Activated CD8-positive, alpha-beta memory T cell treated with anti-CD3 and anti-CD28 coated beads for 36 hours (primary cell): Measurements from ENCODE around the gene SFTPA2. TPM values are rescaled to one million over a fixed set of nuclear protein-coding genes. Genes with fewer than 3 reads are reported as not detected.
"Not testable (repeated sequence)": the region's sequence is repeated elsewhere in the genome, so short reads cannot be mapped to it uniquely, and the experiment has no call there.

Experiments
- CTCF ChIA-PET: fragments of 350-600 bp; sonication (Branson Sonifier 250); formaldehyde crosslinking; loops from one replicate; lab custom pipeline; 2021; ENCODE audit warnings: antibody characterized with exemption; lab: Charles Lee
- POLR2A ChIA-PET: fragments of 350-600 bp; sonication (Branson Sonifier 250); formaldehyde crosslinking; loops from one replicate; lab custom pipeline; 2021; ENCODE audit warnings: antibody characterized with exemption; lab: Charles Lee
- total RNA-seq, 2 experiments: library from RNA; stranded (reverse); gene quantifications; one replicate each; pipeline ENCODE4 v1.2.3, GENCODE V29; 2021

The SFTPA2 gene
- not detected for total RNA-seq

DNA sequence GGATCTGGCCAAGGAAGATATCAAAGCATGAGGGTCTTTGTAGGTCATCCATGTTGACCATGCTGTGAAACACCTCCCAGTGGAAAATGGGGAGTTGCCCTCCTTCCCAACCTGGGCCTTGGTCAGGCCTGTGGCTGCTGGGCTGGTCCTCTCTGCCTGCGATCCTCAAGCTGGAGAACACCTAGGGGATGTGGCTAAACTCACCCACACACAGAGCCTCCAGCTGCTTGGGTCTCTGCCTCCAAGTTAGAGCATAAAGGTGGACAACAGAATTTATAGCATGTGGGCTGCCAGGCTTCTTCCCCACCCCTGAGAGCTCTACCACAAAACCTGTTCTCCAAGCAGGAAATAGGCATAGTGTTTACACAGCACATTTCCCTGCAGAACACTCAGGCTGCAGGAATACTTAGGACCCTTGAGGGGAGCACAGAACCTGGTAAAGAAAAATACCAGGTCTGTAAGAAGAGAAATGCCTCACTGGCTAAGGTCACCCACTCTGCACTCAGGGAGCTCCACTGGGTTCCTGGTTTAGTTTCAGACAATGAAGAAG is at the start of gene SFTPA2:
Gene SFTPA2 (minus strand): TSS at position 248 of the 550 bp plus-strand sequence. CDS start 924 bp downstream, outside the sequence.
- CTCF ChIA-PET: no interaction called here
- POLR2A ChIA-PET: no interaction called here

DNA sequence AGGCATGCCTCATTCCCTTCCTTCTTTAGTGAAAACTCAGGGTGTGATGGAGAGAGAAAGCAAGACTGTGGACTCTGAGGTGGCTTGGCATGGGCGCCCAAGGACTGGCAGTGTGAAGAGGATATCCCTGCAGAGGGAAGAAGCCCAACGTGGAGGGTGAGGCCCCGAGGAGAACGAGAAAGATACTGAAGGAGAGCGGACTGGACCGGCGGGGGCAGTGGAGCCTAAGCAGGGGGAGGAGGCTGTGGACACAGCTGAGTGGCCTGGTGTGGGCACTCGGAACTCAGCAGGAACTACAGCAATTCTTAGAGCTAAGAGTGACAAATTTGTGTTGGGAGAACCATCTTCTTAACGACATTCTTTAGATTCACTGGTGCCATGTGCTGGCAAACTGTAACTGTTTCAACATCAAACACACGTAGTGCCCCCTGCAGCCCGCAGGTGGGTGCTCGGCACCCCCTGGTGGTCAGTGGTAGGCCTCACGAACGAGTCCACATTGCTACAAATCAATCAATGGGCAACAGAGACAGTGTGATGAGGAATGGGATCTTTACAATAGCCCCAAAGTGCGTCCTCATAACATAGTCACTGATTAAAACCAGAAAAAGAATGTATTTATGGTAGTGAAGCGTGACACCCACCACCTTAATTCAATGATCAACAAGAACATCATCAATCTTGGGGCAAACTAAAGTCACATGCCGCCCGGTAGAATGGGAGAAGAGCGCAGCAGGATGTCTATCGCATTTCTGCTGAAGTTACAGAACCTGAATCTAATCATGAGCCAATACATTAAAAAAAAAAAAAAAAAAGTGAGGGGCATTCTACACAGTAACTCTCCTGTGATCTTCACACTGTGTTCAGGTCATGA is 48.5 kb upstream of the SFTPA2 start:
- CTCF ChIA-PET: no interaction called here
- POLR2A ChIA-PET: no interaction called here

DNA sequence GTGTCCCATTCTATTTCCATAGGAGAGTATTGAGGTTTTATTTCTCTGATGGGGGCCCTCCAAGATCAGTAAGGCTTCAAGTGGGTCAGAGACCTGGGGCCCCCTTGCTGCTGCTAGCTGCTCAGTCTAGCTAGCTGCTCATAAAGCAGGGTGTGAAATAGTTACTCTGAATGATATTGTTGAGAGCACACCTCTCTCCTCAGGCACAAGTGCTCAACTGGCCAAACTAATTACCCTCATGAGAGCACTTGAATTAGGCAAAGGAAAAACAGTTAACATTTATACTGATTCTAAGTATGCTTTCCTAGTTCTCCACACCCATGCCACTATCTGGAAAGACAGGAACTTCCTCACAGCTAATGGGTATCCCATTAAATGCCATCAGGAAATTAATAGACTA is 45.1 kb upstream of the SFTPA2 start:
- POLR2A ChIA-PET: no interaction called here
- CTCF ChIA-PET: no interaction called here

DNA sequence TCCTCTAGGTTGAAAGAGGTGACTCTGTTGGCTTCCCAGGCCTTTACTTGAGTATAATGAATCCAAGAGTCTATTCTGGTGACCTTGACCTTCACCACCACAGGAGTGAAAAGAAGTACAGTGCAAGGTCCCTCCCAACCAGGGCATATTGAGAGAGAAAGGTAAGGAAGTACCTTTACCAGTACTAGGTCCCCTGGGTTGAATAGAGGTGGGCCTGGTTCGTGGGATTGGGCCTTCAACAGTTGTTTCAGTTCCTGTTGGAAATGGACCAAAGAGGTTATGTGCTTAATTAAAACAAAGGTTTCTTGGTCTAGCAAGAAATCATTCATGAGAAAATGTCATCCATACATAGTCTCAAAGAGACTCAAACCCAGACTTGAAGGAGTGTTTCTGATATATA is 44.1 kb upstream of the SFTPA2 start:
- ChIA-PET CTCF (no interaction called here), POLR2A (no interaction called here)

DNA sequence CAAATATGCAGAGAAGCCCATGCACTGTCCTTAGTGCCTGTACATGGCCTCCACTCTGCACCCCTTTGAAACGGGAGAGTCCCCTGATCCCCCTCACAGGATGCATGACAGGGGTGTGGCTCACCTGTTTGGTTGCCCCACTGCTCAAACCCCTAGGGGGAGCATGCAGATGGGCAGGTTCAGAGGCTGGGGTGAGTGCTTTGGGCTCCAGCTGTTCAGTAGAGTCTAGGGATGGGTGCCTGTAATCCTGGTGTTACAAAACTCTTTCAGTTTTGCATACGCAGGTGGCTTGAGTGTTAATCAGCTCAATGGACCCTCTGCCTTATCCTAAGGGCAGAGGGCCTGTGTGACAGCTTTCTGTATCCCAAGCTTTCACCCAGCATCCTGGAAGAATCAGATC is 42.7 kb upstream of the SFTPA2 start:
- POLR2A ChIA-PET: no interaction called here
- CTCF ChIA-PET: interaction anchor here (0.6 kb wide), 1 partner anchor 36 kb away, joined by 3 read pairs; no protein-coding TSS in a partner anchor

DNA sequence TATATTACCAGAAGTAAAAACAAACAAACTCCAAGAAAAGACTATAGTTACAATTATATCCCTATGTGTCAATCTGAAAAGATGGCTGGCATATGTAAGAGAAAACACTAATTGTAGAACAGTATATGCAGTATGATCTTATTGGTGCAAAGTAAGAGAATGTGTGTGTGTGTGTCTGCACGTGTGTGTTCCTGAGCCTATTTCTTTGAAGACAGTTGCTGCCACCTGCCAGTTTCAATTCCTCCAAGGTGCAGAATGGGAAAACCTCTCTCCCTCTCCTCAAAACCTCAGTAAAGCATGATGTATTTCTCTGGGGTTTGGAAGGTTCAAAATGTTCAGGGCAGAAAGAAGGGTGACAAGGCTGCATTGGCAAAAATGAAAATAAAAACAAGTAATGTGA is 41.7 kb upstream of the SFTPA2 start:
- CTCF ChIA-PET: no interaction called here
- POLR2A ChIA-PET: no interaction called here

DNA sequence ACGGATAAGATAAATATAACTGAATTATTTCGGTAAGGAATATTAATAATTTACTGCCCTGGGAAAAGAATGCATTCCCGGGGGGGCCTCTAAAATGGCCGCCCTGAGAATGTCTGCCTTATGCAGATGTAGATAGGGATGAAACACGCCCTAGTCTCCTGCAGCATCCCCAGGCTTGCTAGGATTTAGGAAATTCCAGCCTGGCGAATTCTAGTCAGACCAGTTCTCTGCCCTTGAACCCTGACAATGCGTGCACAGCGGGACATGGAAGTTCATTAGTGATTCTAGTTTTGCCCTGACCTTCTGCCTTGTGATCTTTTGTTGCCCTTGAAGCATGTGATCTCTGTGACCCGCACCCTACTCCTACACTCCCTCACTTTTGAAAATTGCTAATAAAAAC is 39.4 kb upstream of the SFTPA2 start:
- POLR2A ChIA-PET, CTCF ChIA-PET: not testable (repeated sequence)

DNA sequence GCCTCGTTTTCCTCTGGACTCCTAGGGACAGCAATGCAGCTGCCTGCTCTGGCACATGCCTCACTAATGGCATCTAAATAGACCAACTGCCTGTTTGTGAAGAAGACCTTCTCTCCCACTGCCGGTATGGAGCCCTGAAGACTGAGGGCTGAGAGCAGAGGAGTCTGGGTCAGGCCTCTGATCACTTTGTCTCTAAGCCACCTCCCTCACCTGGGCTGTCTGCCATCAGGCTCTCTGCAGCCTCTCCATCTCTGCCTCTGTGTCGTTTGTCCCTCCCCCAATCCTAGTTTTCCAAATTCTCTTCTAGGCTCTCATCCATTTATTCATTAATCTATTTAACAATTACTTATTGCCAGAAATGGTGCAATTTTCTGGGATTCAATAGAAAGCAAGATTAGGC is 35.3 kb upstream of the SFTPA2 start:
- ChIA-PET CTCF (no interaction called here), POLR2A (no interaction called here)

DNA sequence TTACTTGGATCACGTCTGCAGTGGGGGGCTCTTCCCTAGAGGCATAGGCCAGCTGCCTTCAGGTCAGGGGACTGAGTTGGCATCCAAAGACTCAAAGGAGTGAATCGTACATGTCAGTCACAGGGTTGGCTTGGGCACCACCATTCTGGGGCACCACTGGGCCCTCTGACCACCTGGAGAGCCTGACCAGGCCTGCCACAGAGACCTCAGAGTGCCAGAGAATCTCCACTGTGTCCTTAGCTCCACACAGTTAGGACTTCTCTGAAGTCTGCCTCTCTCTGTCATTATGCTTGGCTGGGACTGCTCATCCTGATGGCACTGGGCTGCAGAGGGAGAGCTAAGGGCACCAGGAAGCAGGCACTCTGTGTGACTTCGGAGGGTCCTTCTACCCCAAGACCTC is 34.4 kb upstream of the SFTPA2 start:
- POLR2A ChIA-PET, CTCF ChIA-PET: not testable (repeated sequence)

DNA sequence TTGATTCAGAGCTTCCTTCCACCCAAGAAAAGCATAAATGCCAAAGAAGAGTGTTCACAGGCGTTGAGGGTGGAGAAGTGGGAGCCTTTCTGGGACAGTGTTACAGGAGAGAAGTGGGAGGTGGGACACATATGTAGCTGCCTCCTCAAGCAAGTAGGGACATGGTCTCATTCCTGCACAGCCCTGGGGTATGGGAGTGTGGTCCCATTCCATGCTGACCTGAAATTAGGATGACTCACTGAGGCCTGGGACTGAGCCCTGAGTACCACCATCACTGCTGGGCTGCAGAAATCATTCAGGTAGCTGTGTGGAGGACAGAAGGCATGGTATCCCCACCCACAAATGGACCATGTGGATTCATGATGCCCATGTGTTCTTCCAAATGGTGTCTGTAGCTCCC is 33.2 kb upstream of the SFTPA2 start:
- ChIA-PET POLR2A (no interaction called here), CTCF (no interaction called here)

DNA sequence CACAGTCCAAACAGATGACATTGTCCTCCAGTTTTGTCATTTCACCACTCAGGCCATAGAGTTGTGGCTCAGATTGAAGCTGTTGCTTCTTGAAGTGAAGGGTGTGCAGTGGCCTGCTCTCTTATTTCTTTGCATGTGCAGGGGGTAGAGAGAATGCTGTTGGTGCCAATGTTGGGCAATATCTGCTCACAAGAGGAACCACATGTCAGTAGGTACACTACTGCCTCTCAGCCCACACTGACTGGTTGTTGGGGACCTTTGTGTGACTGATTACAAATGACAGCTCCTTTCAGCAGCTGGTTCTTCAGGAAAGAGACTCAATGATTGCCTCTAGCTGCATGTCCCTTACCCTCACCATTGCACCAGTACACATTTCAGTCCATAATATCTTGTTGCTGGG is 28.6 kb upstream of the SFTPA2 start:
- ChIA-PET CTCF (no interaction called here), POLR2A (no interaction called here)

DNA sequence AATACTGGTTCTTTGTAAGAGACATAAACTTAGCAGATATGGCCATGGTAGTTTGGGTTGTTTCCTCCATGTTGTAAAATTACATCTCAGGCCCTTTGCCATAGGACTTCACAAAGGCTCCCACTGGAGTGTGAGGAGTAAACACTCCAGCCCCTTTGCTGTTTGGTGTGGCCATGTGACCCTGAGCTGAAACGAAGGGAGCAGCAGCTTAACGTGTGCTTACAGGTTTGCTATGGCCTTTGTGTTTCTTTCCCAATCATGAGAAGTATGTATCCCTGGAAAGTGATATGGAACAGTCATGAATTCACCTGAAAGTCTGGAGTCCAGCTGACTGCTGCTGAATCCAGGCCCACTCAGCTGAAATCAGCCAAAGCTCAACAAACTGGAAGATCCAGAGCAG is 26.7 kb upstream of the SFTPA2 start:
- CTCF ChIA-PET: no interaction called here
- POLR2A ChIA-PET: no interaction called here

DNA sequence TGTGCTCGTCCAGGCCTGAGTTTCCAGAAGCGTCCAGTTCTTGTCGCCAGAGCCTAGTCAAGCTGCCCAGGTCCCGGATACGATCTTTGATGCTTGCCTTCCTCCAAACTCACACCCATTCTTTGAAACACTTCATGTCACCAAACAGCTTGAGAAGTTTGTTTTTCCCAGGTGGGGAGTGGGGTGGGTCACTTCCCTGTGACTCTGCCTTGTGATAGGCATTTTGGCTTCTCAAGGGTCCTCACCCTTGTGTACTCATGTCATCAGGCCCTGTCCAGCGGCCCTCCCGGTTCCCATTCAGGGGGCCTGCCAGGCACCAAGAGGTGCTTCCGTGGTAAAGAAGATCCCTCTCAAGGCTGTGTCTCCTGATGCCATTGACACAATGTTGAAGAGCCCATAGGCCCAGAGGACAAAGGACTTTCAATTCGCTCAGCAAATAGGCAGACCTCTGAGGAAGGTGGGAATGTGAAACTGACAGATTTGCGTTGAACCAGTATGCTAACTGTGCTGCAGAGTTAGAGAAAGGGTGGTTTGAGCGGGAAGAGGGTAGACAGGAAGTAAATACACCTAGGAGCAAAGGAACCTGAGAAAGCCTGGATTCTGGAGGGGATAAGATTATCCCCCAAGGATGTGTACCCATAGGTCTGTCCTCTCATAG is 25.8 kb upstream of the SFTPA2 start:
- ChIA-PET POLR2A (no interaction called here), CTCF (no interaction called here)

DNA sequence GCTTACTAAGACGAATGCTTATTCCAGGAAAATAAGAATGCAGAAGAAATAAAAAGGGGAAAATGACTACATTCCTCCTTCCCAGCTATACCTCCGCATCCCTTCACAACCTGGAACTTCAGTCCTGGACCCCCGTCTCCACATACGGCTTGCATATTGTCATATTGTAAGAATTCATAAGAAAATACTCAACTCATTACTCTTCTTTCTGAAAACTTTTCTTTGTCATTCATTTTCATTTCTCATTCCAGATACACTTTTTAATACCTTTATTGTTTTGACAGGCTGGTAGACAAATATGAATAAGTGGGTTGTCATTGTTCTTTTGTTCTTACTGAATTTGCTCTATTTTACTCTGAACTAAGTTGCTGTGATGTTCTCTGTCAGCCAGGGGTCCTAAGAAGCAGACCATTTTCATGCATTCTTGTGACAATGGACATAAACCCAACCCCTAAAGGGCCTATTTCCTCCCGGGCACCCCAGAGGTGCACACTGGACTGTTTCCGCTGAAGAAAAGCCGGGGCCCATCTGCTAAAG is 23.3 kb upstream of the SFTPA2 start:
- POLR2A ChIA-PET: no interaction called here
- CTCF ChIA-PET: no interaction called here

DNA sequence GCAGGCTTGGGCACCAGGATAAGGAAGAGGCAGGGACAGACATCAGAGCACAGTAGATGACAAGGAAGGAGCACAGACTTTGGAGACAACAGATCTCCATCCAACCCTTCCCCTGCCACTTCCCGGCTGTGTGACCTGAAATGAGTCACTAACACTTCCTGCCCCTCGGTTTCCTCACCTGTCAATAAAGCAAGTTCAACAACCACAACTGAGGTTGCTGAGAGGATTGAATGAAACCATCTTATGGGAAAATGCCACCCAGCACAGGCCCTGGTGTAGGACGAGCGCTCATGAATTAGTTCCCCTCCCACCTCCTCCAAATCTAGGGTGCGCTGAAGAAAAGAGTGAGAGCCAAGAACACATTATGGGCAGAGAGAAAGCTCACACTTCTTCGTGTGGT is 22.7 kb upstream of the SFTPA2 start:
- CTCF ChIA-PET, POLR2A ChIA-PET: not testable (repeated sequence)

DNA sequence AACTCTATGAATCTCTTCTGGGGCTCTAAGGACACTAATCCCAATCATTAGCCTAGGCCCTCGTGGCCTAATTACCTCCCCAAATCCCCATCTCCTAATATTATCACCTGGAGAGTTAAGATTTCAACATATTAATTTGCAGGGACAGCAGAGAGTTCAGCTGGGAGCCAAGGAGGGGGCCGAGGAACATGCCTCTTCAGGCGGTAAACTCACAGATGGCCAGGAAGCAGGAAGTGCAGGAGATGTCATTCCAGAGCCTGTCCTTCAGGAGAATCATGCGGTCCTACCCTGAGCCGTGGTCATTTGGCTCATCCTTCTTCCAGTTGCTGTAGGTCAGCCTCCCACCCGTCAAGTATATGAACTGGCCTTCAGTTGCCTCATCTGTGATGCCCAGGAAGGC is 21.9 kb upstream of the SFTPA2 start:
- ChIA-PET POLR2A (no interaction called here), CTCF (no interaction called here)

DNA sequence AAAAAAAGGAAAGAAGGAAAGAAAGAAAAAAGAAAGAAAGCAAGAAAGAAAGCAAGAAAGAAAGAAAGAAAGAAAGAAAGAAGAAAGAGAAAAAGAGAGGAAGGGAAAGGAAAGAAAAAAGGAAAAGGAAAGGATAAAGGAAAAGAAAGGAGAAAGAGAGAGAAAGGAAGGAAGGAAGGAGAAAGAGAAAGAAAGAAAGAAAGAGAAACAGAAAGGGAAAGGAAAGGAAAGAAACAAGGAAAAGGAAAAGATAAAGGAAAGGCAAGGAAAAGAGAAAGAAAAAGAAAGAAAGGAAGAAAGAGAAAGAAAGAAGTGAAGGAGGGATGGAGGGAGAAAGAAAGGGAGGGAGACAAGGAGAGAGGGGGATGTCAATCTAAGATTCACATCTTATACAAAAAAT is 20.8 kb upstream of the SFTPA2 start:
- CTCF ChIA-PET: interaction anchor here (0.7 kb wide), 1 partner anchor 386 kb away, joined by 4 read pairs; no protein-coding TSS in a partner anchor
- POLR2A ChIA-PET: no interaction called here

DNA sequence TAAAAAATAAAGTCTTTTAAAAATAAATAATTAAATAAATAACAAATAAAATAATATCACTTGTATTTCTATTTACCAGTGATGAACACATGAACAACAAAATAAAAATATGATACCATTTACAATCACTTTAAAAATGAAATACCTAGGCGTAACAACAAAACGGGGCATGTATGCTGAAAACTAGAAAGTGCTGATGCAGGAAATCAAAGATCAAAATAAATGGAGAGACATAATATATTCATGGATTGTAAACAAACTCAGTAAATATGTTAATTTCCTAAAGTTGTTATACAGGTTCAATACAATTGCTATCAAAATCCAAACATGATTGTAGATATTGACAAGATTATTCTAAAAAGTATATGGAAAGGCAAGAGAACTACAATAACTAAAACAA is 19.2 kb upstream of the SFTPA2 start:
- POLR2A ChIA-PET: interaction anchor here (0.6 kb wide), 1 partner anchor 53 kb away, joined by 4 read pairs; no protein-coding TSS in a partner anchor
- CTCF ChIA-PET: no interaction called here

DNA sequence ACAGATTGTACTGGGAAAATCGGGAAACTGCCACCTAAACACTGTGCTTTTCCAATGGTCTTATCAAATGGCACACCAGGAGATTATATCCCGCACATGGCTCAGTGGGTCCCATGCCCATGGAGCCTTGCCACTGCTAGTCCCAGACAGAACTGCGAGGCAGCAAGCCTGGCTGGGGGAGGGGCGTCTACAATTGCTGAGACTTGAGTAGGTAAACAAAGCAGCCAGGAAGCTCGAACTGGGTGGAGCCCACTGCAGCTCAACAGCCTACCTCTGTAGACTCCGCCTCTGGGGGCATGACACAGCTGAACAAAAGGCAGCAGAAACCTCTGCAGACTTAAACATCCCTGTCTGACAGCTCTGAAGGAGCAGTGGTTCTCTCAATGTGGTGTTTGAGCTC is 10.4 kb upstream of the SFTPA2 start:
- POLR2A ChIA-PET, CTCF ChIA-PET: not testable (repeated sequence)

DNA sequence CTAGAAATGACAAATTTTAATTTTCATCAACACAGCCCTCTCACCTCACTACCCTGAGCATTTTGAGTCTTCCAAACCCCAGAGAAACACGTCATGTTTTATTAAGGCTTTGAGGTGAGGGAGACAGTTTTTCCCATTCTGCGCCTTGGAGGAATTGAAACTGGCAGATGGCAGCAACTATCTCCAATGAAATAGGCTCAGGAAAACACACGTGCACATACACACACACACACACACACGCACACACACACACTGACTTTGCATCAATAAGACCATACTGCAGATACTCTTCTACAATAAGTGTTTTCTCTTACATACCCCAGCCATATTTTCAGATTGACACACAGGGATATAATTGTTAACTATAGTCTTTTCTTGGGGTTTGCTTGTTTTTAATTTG is 3.2 kb upstream of the SFTPA2 start:
- ChIA-PET POLR2A (no interaction called here), CTCF (interaction anchor here (1.2 kb wide), 1 partner anchor 367 kb away, joined by 3 read pairs; no protein-coding TSS in a partner anchor)
